B cell (primary cell): ENCODE measurements around the gene UACA.

Experiments
- CTCF ChIP-seq: fragments of 200-600 bp; IDR thresholded peaks from one replicate; pipeline ENCODE4 v1.8.0; 2022; ENCODE audit warnings: antibody characterized with exemption, mild to moderate bottlenecking
- EZH2 ChIP-seq: IDR thresholded peaks from 2 replicates; pipeline ENCODE4 v1.6.1; 2012; ENCODE audit warnings: borderline replicate concordance, low read depth, mild to moderate bottlenecking, moderate library complexity, low read length; ENCODE audit not compliant: insufficient read depth, poor library complexity, severe bottlenecking

DNA sequence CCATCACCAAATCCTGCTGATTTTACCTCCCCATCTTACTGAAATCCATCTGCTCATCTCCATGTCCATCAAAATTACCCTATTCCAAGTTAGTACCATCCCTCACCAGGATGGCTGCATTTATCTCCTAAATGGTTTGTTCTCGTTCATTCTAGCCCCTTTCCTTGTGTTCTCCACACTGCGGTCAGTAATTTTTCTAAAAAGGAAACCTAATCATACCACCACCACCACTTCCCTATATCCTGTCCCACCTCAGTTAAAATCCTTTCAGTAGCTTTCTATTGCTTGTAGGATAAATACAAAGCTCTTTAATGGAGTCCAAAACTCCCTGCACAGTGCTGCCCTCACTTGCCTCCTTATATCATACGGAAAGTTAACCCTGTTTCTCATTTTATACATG is 51.1 kb downstream of the UACA start:
- TF ChIP-seq EZH2: no peak
- TF ChIP-seq CTCF: no peak
